ENCODE data around the gene FXR2. TPM values are rescaled to one million over a fixed set of nuclear protein-coding genes. Genes with fewer than 3 reads are reported as not detected.

Gene FXR2
- total and polyA plus RNA-seq, 10 of the 15 experiments (the other 5 are each of a cell fraction or from before 2014, with no cell fraction given) = 1.6 to 33.3 (median 22.0) TPM

DNA sequence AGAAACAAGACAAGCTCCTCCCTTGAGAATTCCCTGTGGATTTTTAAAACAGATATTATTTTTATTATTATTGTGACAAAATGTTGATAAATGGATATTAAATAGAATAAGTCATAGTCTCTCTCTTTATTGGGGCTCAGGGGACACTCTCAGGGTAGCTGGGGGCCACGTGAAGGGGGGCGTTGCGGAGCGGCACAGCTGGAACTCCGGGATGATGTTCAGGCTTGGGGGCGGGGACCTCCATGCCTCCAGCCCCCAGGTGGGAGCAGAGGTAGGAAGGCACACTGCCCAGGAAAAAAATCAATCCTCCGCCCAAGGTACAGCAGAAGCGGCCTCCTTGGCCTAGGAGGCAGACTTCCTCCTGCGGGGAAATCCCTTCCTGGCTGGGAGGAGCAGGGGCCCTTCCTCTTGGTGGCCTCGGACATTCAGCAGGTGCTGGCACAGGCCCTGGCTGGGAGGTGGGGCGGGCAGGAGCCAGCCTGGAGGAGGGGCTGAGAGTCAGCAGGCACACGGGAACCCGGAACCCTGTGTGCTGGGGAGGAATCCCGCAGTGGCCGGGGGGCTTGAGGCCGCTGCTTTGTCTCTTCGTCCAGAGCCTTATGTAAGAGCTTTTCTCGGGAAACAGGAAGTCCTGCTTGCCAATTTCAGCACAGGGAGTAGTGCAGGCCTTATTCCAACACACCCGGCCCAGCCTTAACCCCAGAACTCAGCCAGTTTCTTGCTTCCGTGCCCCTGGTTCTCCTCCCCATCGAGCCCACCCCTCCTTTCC, 56.7 kb downstream of the FXR2 start (continued):
- TF ChIP-seq, protein P1, sequence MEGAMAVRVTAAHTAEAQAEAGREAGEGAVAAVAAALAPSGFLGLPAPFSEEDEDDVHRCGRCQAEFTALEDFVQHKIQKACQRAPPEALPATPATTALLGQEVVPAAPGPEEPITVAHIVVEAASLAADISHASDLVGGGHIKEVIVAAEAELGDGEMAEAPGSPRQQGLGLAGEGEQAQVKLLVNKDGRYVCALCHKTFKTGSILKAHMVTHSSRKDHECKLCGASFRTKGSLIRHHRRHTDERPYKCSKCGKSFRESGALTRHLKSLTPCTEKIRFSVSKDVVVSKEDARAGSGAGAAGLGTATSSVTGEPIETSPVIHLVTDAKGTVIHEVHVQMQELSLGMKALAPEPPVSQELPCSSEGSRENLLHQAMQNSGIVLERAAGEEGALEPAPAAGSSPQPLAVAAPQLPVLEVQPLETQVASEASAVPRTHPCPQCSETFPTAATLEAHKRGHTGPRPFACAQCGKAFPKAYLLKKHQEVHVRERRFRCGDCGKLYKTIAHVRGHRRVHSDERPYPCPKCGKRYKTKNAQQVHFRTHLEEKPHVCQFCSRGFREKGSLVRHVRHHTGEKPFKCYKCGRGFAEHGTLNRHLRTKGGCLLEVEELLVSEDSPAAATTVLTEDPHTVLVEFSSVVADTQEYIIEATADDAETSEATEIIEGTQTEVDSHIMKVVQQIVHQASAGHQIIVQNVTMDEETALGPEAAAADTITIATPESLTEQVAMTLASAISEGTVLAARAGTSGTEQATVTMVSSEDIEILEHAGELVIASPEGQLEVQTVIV (IDR thresholded peaks at IDR 0.05; ENCODE audit: borderline replicate concordance, partially characterized antibody) = peak; percentile 27
- TF ChIP-seq IRF5 (IDR thresholded peaks at IDR 0.05; ENCODE audit: borderline replicate concordance) (no peak), NR2F1 (conservative IDR thresholded peaks at IDR 0.05) (peak; percentile 22; the same call in 1 of the 2 replicates), RELA (IDR thresholded peaks at IDR 0.05; ENCODE audit: borderline replicate concordance, partially characterized antibody) (peak; percentile 41), MAX (IDR thresholded peaks at IDR 0.05; ENCODE audit: low read depth, low read length) (no peak), TCF3 (IDR thresholded peaks at IDR 0.05; ENCODE audit: borderline replicate concordance, insufficient read depth, low read depth, low read length) (peak; percentile 63; the same call in 1 of the 2 replicates), ZNF592 (IDR thresholded peaks at IDR 0.05) (no peak), TCF12 (IDR thresholded peaks at IDR 0.05; ENCODE audit: low read depth, low read length) (0 out of 2 replicates have a peak, but pooled peaks have one; percentile 57), SMAD5 (IDR thresholded peaks at IDR 0.05; ENCODE audit: low read depth) (peak; percentile 41; the same call in 1 of the 2 replicates), CBX5 (IDR thresholded peaks at IDR 0.05; ENCODE audit: low read depth) (no peak), NFYB (IDR thresholded peaks at IDR 0.05; ENCODE audit: insufficient read depth, low read depth, low read length) (no peak), BHLHE40 (IDR thresholded peaks at IDR 0.05; ENCODE audit: borderline replicate concordance in 1 of 2, low read depth in 2 of 2, low read length in 1 of 2) (peak in 1 of 2 experiments; percentile 76; a peak in 3 of 4 replicates), CREM (IDR thresholded peaks at IDR 0.05; ENCODE audit: low read depth) (no peak), HCFC1 (IDR thresholded peaks at IDR 0.05; ENCODE audit: low read length) (no peak), TBL1XR1 (IDR thresholded peaks at IDR 0.05; ENCODE audit: low read depth, low read length) (no peak), MYC (IDR thresholded peaks at IDR 0.05; ENCODE audit: insufficient read depth, insufficient read length, insufficient replicate concordance, low read length, severe bottlenecking) (peak; percentile 10), ZNF622 (IDR thresholded peaks at IDR 0.05) (no peak)
- TF ChIP-seq, protein P2, sequence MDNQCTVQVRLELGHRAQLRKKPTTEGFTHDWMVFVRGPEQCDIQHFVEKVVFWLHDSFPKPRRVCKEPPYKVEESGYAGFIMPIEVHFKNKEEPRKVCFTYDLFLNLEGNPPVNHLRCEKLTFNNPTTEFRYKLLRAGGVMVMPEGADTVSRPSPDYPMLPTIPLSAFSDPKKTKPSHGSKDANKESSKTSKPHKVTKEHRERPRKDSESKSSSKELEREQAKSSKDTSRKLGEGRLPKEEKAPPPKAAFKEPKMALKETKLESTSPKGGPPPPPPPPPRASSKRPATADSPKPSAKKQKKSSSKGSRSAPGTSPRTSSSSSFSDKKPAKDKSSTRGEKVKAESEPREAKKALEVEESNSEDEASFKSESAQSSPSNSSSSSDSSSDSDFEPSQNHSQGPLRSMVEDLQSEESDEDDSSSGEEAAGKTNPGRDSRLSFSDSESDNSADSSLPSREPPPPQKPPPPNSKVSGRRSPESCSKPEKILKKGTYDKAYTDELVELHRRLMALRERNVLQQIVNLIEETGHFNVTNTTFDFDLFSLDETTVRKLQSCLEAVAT (IDR thresholded peaks at IDR 0.05) = peak; percentile 49; the same call in 1 of the 2 replicates
